Testis (tissue), 2 donors: ENCODE results near the gene GLT1D1.

Experiments
- CTCF ChIP-seq, 3 experiments: fragments of 450-650 bp in 2 of 3; fragments of 200-600 bp in 1 of 3; sonication (generic) in 1 of 3; IDR thresholded peaks; one replicate each; pipeline ENCODE4 v1.5.1; 2016 to 2019; ENCODE audit warnings: antibody characterized with exemption in 3 of 3, mild to moderate bottlenecking in 2 of 3, moderate library complexity in 1 of 3
- POLR2A ChIP-seq: fragments of 450-650 bp; IDR thresholded peaks from one replicate; pipeline ENCODE4 v1.6.1; 2017; ENCODE audit warnings: antibody characterized with exemption, mild to moderate bottlenecking, moderate library complexity

- no peak for TF ChIP-seq CTCF (IDR thresholded peaks at IDR 0.05)
- no peak for TF ChIP-seq POLR2A
Measured at GRCh38 chr12:129009833-129010622, 156.8 kb downstream of the GLT1D1 start.
